Mesendoderm (in vitro differentiated cells): ENCODE data around the gene KCNJ4.
"Not testable (repeated sequence)": the region's sequence is repeated elsewhere in the genome, so short reads cannot be mapped to it uniquely, and the experiment has no call there.

Experiments used
- DNase-seq: peaks from one replicate; pipeline ENCODE4 v3.0.0; 2013
- H2AK5ac ChIP-seq: 2 replicates; pipeline ENCODE4 v1.6.1; 2013; ENCODE audit warnings: low read length, inconsistent platforms
- H2BK120ac ChIP-seq: 2 replicates; pipeline ENCODE4 v1.6.1; 2013; ENCODE audit warnings: low read depth, mild to moderate bottlenecking, low read length, moderate library complexity, mixed read lengths
- H2BK15ac ChIP-seq: replicated peaks from 2 replicates; pipeline ENCODE4 v1.6.1; 2013; ENCODE audit warnings: low read depth, mild to moderate bottlenecking, moderate library complexity
- H2BK5ac ChIP-seq: 2 replicates; pipeline ENCODE4 v1.6.1; 2013; ENCODE audit warnings: low read length, inconsistent platforms
- H3K18ac ChIP-seq: 2 replicates; pipeline ENCODE4 v1.6.1; 2013; ENCODE audit warnings: mild to moderate bottlenecking, low read length, mixed read lengths
- H3K23ac ChIP-seq: one replicate; pipeline ENCODE4 v1.6.1; 2013; ENCODE audit warnings: low read length
- H3K27ac ChIP-seq: 2 replicates; pipeline ENCODE4 v1.5.1; 2013; ENCODE audit warnings: low read depth, mild to moderate bottlenecking, inconsistent platforms, low read length, moderate library complexity
- H3K27me3 ChIP-seq: 2 replicates; pipeline ENCODE4 v1.6.1; 2013; ENCODE audit warnings: low read length, control low read depth, mild to moderate bottlenecking, inconsistent platforms; ENCODE audit not compliant: insufficient read depth, poor library complexity
- H3K36me3 ChIP-seq: 2 replicates; pipeline ENCODE4 v1.6.1; 2013; ENCODE audit warnings: low read length, inconsistent platforms; ENCODE audit not compliant: control insufficient read depth, insufficient read depth
- H3K4ac ChIP-seq: one replicate; pipeline ENCODE4 v1.6.1; 2013; ENCODE audit warnings: low read depth, mild to moderate bottlenecking, low read length, moderate library complexity
- H3K4me1 ChIP-seq: 2 replicates; pipeline ENCODE4 v1.6.1; 2013; ENCODE audit warnings: low read depth, low read length, inconsistent platforms; ENCODE audit not compliant: control insufficient read depth
- H3K4me2 ChIP-seq: 2 replicates; pipeline ENCODE4 v1.6.1; 2013; ENCODE audit warnings: low read length
- H3K4me3 ChIP-seq: 2 replicates; pipeline ENCODE4 v1.5.1; 2013; ENCODE audit warnings: mild to moderate bottlenecking, low read length
- H3K56ac ChIP-seq: one replicate; pipeline ENCODE4 v1.6.1; 2013; ENCODE audit warnings: low read length
- H3K79me1 ChIP-seq: 2 replicates; pipeline ENCODE4 v1.6.1; 2013; ENCODE audit warnings: low read length, inconsistent platforms
- H3K79me2 ChIP-seq: 2 replicates; pipeline ENCODE4 v1.6.1; 2013; ENCODE audit warnings: mild to moderate bottlenecking, low read length; ENCODE audit not compliant: control insufficient read depth, insufficient read depth
- H3K9ac ChIP-seq: 2 replicates; pipeline ENCODE4 v1.6.1; 2013; ENCODE audit warnings: low read length, inconsistent platforms
- H4K5ac ChIP-seq: one replicate; pipeline ENCODE4 v1.6.1; 2013; ENCODE audit warnings: low read length
- H4K8ac ChIP-seq: one replicate; pipeline ENCODE4 v1.6.1; 2013; ENCODE audit warnings: low read depth, mild to moderate bottlenecking, control low read depth, low read length, moderate library complexity
- WGBS: extraction: QIAGEN DNeasy Blood & Tissue Kit; methylation state at CpG from one replicate; pipeline ENCODE4 v1.1.7; 2013; ENCODE audit warnings: low lambda C conversion rate, missing lambda C conversion rate; ENCODE audit not compliant: insufficient coverage; ENCODE audit errors: extremely low coverage; 5-methylcytosine and 5-hydroxymethylcytosine counted together

KCNJ4 gene

GRCh38 chr22:38383417-38383816, 71.6 kb downstream of the KCNJ4 start:
- no peak for DNase-seq
- no peak overlapping the region for H3K4me3 ChIP-seq
- WGBS, result no CpG with 5 or more reads among the region's 2 CpGs

GRCh38 chr22:38381371-38381770, 73.6 kb downstream of the KCNJ4 start:
- not testable (repeated sequence) for H2BK15ac ChIP-seq, H3K4me2 ChIP-seq

More at GRCh38 chr22:38383417-38383816, 71.6 kb downstream of the KCNJ4 start:
- Histone ChIP-seq H3K4ac (no peak overlapping the region), H3K27me3 (no peaks in the 10 kb centered on the region), H3K4me2 (no peak overlapping the region), H3K56ac (peak overlapping the region; percentile 60), H2BK5ac (no peak overlapping the region), H3K9ac (no peak overlapping the region), H2AK5ac (no peak overlapping the region), H3K27ac (no peak overlapping the region), H2BK120ac (no peak overlapping the region), H4K5ac (no peak overlapping the region), H3K18ac (no peak overlapping the region), H3K4me1 (peaks cover 6% of the 10 kb centered on the region), H3K79me2 (peaks cover 38% of the 10 kb centered on the region), H3K23ac (peak overlapping the region; percentile 45), H2BK15ac (no peak overlapping the region), H3K36me3 (peaks cover 3% of the 10 kb centered on the region), H3K79me1 (peaks cover 6% of the 10 kb centered on the region), H4K8ac (no peak overlapping the region)

More at GRCh38 chr22:38381371-38381770, 73.6 kb downstream of the KCNJ4 start:
- not testable (repeated sequence) for H2AK5ac ChIP-seq, H3K4me1 ChIP-seq, H3K36me3 ChIP-seq, H4K5ac ChIP-seq, H2BK5ac ChIP-seq, H3K4ac ChIP-seq, H4K8ac ChIP-seq, DNase-seq, H3K27me3 ChIP-seq, H3K4me3 ChIP-seq, H3K79me1 ChIP-seq, H2BK120ac ChIP-seq, H3K56ac ChIP-seq, H3K23ac ChIP-seq, H3K18ac ChIP-seq, H3K27ac ChIP-seq, H3K9ac ChIP-seq
- H3K79me2 ChIP-seq, result peaks cover 32% of the 10 kb centered on the region
- no CpG with 5 or more reads among the region's 3 CpGs for WGBS
